K562 (cell line): ENCODE results near the gene POLR2H. TPM values are rescaled to one million over a fixed set of nuclear protein-coding genes. Genes with fewer than 3 reads are reported as not detected.

Source experiments
- ATAC-seq: fragments of 200-7000 bp; cut with Tn5 transposase; 3 replicates; pipeline ENCODE4 v1.9.1; 2020; ENCODE audit warnings: moderate library complexity
- BruUV-seq: library from RNA; stranded (reverse); fragments of 400-500 nt; replicated peaks from 2 replicates; lab custom pipeline; 2021; lab: Mats Ljungman, UMichigan
- CTCF ChIA-PET: fragments of 300-600 bp; formaldehyde crosslinking; extraction: SDS; loops from one replicate; lab custom pipeline; 2021; ENCODE audit warnings: low intra/inter-chr PET ratio; lab: Yijun Ruan, JAX
- POLR2A ChIA-PET: fragments of 300-600, 350-650 bp; sonication (Branson Sonifier 250); formaldehyde crosslinking; extraction: SDS; loops from one replicate; lab custom pipeline; 2021; ENCODE audit warnings: antibody characterized with exemption, inconsistent platforms; lab: Yijun Ruan, JAX
- DNase-seq, 4 experiments: peaks; one replicate each; pipeline versions ENCODE4 v3.0.0 to v3.0.0-alpha.2; 2011 to 2018; ENCODE audit warnings: low spot score in 3 of 4, mixed read lengths in 3 of 4; ENCODE audit errors: extremely low read depth in 1 of 4
- FAIRE-seq: peaks from 2 replicates; lab custom pipeline; 2011; peaks lifted over from hg19 to GRCh38; lab: Jason Lieb, UNC
- H2AFZ ChIP-seq: 2 replicates; pipeline ENCODE4 v1.6.0; 2011; ENCODE audit warnings: low read depth, low read length, control low read depth, inconsistent platforms
- H3K27ac ChIP-seq: fragments of 200-600 bp; 3 replicates; pipeline ENCODE4 v1.8.0; 2011; ENCODE audit warnings: low read depth, mild to moderate bottlenecking, control low read depth, inconsistent platforms, low read length, moderate library complexity, mixed read lengths; ENCODE audit errors: extremely low read depth
- H3K27me3 ChIP-seq, 2 experiments: fragments of 300-600 bp in 1 of 2; 2 replicates in 1 of 2; 3 replicates in 1 of 2; pipeline versions ENCODE4 v1.6.0 to v1.8.0; 2011; ENCODE audit warnings: inconsistent platforms in 2 of 2, low read length in 2 of 2, mild to moderate bottlenecking in 1 of 2, mixed read lengths in 1 of 2, moderate library complexity in 1 of 2; ENCODE audit not compliant: control insufficient read depth in 2 of 2, insufficient read depth in 2 of 2
- H3K36me3 ChIP-seq: fragments of 300-600 bp; 3 replicates; pipeline ENCODE4 v1.8.0; 2011; ENCODE audit warnings: mild to moderate bottlenecking, low read length, inconsistent platforms; ENCODE audit not compliant: control insufficient read depth, insufficient read depth
- H3K4me1 ChIP-seq, 2 experiments: fragments of 200-600 bp in 1 of 2; replicated peaks in 1 of 2; 2 replicates in 1 of 2; 3 replicates in 1 of 2; pipeline versions ENCODE4 v1.5.1 to v1.8.0; 2011; ENCODE audit warnings: inconsistent platforms in 2 of 2, low read length in 2 of 2, mild to moderate bottlenecking in 1 of 2, mixed read lengths in 1 of 2, moderate library complexity in 1 of 2; ENCODE audit not compliant: control insufficient read depth in 2 of 2, insufficient read depth in 2 of 2
- H3K4me2 ChIP-seq: 2 replicates; pipeline ENCODE4 v1.6.1; 2011; ENCODE audit warnings: low read length, control low read depth, inconsistent platforms, mixed read lengths; ENCODE audit not compliant: insufficient read depth
- H3K4me3 ChIP-seq: fragments of 200-600 bp; sonication (generic), shearing (Covaris generic); 2 replicates; pipeline ENCODE4 v1.5.1; 2016; ENCODE audit warnings: control low read depth, inconsistent platforms
- H3K79me2 ChIP-seq: fragments of 200-600 bp; 3 replicates; pipeline ENCODE4 v1.8.0; 2011; ENCODE audit warnings: low read length, inconsistent platforms; ENCODE audit not compliant: control insufficient read depth, insufficient read depth
- H3K9ac ChIP-seq, 2 experiments: 2 replicates each; pipeline versions ENCODE4 v1.6.0 to v1.6.1; 2011; ENCODE audit warnings: low read depth in 2 of 2, low read length in 2 of 2, control low read depth in 1 of 2, inconsistent platforms in 1 of 2, mild to moderate bottlenecking in 1 of 2, mixed read lengths in 1 of 2; ENCODE audit not compliant: insufficient read depth in 1 of 2
- H3K9me1 ChIP-seq: one replicate; pipeline ENCODE4 v1.6.0; 2011; ENCODE audit warnings: inconsistent platforms, mild to moderate bottlenecking, low read length, moderate library complexity; ENCODE audit not compliant: control insufficient read depth, insufficient read depth
- H3K9me3 ChIP-seq: replicated peaks from 2 replicates; pipeline ENCODE4 v1.5.1; 2011; ENCODE audit warnings: low read depth, low read length, inconsistent platforms; ENCODE audit not compliant: control insufficient read depth, insufficient read depth
- H4K20me1 ChIP-seq: replicated peaks from 2 replicates; pipeline ENCODE4 v1.6.1; 2011; ENCODE audit warnings: low read length, inconsistent platforms, mixed read lengths; ENCODE audit not compliant: control insufficient read depth, insufficient read depth
- ZNF77 ChIP-seq: fragments of 250-450 bp; sonication (Bioruptor Pico); IDR thresholded peaks from 2 replicates; pipeline ENCODE4 v1.5.0; 2020
- WGBS: fragments of 100-300 bp; shearing (Covaris generic); methylation state at CpG from one replicate; pipeline ENCODE4 v1.1.6; 2016; ENCODE audit warnings: low coverage, mixed read lengths; ENCODE audit not compliant: insufficient coverage; ENCODE audit errors: missing lambda C conversion rate; 5-methylcytosine and 5-hydroxymethylcytosine counted together
- in situ Hi-C: fragments of 300-500 bp; cut with MboI; formaldehyde crosslinking; loops from 4 replicates; pipeline ENCODE4 v1.15.0; 2018; ENCODE audit warnings: inconsistent platforms, mixed read lengths
- intact Hi-C: fragments of 100-400 bp; cut with micrococcal nuclease; formaldehyde crosslinking; loops from 2 replicates; pipeline ENCODE4 v1.14.2; 2022
- polyA plus RNA-seq, 8 experiments: library from polyadenylated mRNA; depleted of rRNA in 4 of 8; stranded (reverse) in 5 of 8; unstranded in 3 of 8; fragments of >200 nt; fragmentation: Nextera tagmentation in 2 of 8; fragmentation: Illumina TruSeq in 1 of 8; extraction: Ambion mirVana in 2 of 8; extraction: Trizol in 1 of 8; gene quantifications; 2 replicates each; pipeline versions ENCODE4 v1.2.1 to v1.2.3, GENCODE V29; 2011 to 2014; ENCODE audit warnings: inconsistent platforms in 1 of 8, missing spikeins in 1 of 8
- total RNA-seq, 7 experiments: library from RNA; depleted of rRNA in 6 of 7; stranded (reverse); fragments of >200 nt in 6 of 7; fragmentation: Illumina TruSeq in 2 of 7; extraction: Trizol in 2 of 7; gene quantifications; 2 replicates each; pipeline versions ENCODE4 v1.2.1 to v1.2.3, GENCODE V29; 2011 to 2021; ENCODE audit warnings: low replicate concordance in 1 of 7
- TF ChIP-seq, protein P1 (sequence below): fragments of 450-650 bp; IDR thresholded peaks from 2 replicates; pipeline ENCODE4 v1.7.1; 2018; ENCODE audit warnings: mild to moderate bottlenecking, low read depth; ENCODE audit not compliant: partially characterized antibody

The POLR2H gene
- total and polyA plus RNA-seq, 9 of the 15 experiments (the other 6 are each of a cell fraction or from before 2014, with no cell fraction given): 128 to 512 (median 220) TPM

DNA sequence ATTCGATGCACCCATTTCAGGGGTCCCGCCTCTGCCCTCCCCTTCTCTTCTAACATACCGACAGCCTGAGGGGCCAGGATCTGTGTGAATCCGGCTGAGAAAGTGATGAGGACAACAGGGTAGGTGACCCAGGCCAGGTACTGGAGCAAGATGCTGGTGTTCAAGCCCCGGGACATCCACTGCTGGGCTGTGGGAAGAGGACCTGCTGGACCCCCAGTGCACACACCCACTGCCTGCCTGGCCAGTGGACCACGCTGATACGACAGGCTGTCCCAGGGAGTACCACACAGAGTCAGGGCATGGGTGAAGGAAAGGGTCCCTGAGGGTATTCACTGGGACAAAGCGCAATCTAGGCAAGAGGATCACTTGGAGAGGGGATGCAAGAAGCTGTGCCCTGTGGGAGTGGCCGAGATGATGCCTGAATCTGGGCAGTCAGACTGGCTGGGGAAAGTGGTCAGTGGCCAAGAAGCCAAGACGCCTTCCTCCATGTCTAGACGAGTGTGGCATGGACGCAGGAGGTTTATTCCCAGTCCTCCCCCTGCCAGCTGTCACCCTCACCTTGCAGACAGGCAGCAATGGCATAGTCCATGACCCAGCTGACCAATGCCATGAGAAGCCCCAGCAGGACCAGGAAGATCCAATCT lies 3.3 kb upstream of the POLR2H start (continued):
- TF ChIP-seq, protein P1, sequence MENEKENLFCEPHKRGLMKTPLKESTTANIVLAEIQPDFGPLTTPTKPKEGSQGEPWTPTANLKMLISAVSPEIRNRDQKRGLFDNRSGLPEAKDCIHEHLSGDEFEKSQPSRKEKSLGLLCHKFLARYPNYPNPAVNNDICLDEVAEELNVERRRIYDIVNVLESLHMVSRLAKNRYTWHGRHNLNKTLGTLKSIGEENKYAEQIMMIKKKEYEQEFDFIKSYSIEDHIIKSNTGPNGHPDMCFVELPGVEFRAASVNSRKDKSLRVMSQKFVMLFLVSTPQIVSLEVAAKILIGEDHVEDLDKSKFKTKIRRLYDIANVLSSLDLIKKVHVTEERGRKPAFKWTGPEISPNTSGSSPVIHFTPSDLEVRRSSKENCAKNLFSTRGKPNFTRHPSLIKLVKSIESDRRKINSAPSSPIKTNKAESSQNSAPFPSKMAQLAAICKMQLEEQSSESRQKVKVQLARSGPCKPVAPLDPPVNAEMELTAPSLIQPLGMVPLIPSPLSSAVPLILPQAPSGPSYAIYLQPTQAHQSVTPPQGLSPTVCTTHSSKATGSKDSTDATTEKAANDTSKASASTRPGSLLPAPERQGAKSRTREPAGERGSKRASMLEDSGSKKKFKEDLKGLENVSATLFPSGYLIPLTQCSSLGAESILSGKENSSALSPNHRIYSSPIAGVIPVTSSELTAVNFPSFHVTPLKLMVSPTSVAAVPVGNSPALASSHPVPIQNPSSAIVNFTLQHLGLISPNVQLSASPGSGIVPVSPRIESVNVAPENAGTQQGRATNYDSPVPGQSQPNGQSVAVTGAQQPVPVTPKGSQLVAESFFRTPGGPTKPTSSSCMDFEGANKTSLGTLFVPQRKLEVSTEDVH: no peak
- TF ChIP-seq, all 486 proteins: peak for 0

DNA sequence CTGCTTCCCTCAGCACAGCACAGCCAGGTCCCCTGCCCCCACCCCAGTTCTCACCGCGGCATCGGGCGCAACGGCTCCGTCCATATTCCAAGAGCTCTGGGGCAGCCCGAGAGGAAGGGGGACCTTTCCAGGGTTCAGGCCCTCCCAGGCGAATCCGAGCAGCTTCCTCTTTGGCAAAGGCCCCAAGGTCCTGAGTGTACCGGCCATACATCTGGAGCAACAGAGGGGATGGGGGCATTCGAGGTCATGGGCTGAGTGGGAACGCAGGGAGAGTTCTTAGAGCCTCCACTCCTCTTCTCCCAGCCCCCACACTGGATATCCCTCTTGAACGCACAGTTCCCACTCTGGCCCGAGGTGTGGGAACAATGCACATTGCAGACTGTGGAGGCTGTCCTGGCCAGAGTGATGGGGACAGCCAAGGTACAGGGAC lies 2.6 kb upstream of the POLR2H start:
- H3K9ac ChIP-seq: peak overlapping the region in 1 of 2 experiments; percentile 89; a peak in 2 of 4 replicates
- H3K79me2 ChIP-seq: peaks cover 43% of the 10 kb centered on the region
- ATAC-seq: no peak
- ChIA-PET CTCF (no interaction called here), POLR2A (interaction anchor here (1.0 to 1.7 kb wide), 2 partner anchors 11 to 12 kb away, joined by 3 to 9 read pairs; no protein-coding TSS in a partner anchor)
- DNase-seq: no peak
- no peaks in the 10 kb centered on the region for H3K27me3 ChIP-seq
- no peak for FAIRE-seq
- TF ChIP-seq ZNF77 (CRISPR knock-in tag): no peak
- no peak overlapping the region for H3K4me2 ChIP-seq
- H3K36me3 ChIP-seq: peaks cover 47% of the 10 kb centered on the region; the same call in 2 of the 3 replicates
- H4K20me1 ChIP-seq: no peaks in the 10 kb centered on the region
- no peak overlapping the region; the same call in 2 of the 3 replicates for H3K27ac ChIP-seq
- no TSS peak for BruUV-seq
- 79% methylated on average over 14 of the region's 14 CpGs for WGBS
- no peak overlapping the region for H3K4me3 ChIP-seq
- in situ Hi-C loops: no loop called here
- intact Hi-C loops: no loop called here
- H3K9me1 ChIP-seq: peaks cover 5% of the 10 kb centered on the region
- no peak overlapping the region for H2AFZ ChIP-seq
- H3K9me3 ChIP-seq: no peaks in the 10 kb centered on the region
- H3K4me1 ChIP-seq: peaks cover 21 to 70% of the 10 kb centered on the region in 2 experiments
